22Rv1 (cell line): ENCODE results near the gene DNAAF8.

Source experiments
- ZFX ChIP-seq: fragments of 450-650 bp; IDR thresholded peaks from 2 replicates; pipeline ENCODE4 v1.6.1; 2017; ENCODE audit warnings: antibody characterized with exemption, borderline replicate concordance
- TF ChIP-seq, protein P1 (sequence below): fragments of 450-650 bp; IDR thresholded peaks from 2 replicates; pipeline ENCODE4 v1.5.1; 2017; ENCODE audit warnings: mild to moderate bottlenecking

DNA sequence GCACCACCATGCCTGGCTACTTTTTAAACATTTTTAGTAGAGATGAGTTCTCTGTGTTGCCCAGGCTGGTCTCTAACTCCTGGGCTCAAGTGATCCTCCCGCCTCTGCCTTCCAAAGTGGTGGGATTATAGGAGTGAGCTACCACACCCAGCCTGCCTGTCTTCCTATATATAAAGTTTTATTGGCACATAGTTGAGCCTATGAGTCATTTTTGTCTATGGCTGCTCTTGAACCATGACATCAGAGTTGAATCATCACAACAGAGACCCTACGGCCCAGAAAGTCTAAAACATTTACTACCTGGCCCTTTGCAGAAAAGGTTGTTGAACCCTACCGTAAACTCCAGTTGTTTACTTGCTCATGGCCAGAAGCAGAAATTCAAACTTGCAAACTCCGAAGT, 45.9 kb downstream of the DNAAF8 start:
- TF ChIP-seq, protein P1, sequence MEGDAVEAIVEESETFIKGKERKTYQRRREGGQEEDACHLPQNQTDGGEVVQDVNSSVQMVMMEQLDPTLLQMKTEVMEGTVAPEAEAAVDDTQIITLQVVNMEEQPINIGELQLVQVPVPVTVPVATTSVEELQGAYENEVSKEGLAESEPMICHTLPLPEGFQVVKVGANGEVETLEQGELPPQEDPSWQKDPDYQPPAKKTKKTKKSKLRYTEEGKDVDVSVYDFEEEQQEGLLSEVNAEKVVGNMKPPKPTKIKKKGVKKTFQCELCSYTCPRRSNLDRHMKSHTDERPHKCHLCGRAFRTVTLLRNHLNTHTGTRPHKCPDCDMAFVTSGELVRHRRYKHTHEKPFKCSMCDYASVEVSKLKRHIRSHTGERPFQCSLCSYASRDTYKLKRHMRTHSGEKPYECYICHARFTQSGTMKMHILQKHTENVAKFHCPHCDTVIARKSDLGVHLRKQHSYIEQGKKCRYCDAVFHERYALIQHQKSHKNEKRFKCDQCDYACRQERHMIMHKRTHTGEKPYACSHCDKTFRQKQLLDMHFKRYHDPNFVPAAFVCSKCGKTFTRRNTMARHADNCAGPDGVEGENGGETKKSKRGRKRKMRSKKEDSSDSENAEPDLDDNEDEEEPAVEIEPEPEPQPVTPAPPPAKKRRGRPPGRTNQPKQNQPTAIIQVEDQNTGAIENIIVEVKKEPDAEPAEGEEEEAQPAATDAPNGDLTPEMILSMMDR = no peak
- TF ChIP-seq ZFX = no peak
